Measurements from ENCODE around the gene ZGRF1. TPM values are rescaled to one million over a fixed set of nuclear protein-coding genes. Genes with fewer than 3 reads are reported as not detected.

The ZGRF1 gene
- total and polyA plus RNA-seq, 10 of the 15 experiments (the other 5 are each of a cell fraction or from before 2014, with no cell fraction given): 8.5 to 32.1 (median 20.1) TPM

DNA sequence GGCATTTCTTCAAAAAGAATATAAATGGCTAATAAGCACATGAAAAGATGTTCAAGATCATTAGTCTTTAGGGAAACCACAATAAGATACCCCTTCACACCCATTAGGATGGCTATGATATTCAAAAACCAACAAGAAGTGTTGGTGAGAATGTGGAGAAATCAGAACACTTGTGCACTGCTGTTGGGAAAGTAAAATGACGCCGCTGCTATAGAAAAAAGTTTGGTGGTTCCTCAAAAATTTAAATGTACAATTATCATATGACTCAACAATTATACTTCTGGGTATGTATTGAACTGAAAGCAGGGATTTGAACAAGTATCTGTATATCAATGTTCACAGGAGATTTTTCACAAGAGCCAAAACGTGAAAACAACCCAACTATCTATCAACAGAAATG lies 91.4 kb downstream of the ZGRF1 start:
- in situ Hi-C loops (cut with MboI) (no loop called here), intact Hi-C loops (cut with micrococcal nuclease; ENCODE audit: unreplicated experiment) (no loop called here)
- Histone ChIP-seq H2AFZ (ENCODE audit: control insufficient read depth, low read depth, low read length) (no peak overlapping the region), H3K27ac (ENCODE audit: control insufficient read depth, insufficient read depth) (no peak overlapping the region), H3K27me3 (replicated peaks in 1 of 2; ENCODE audit: control insufficient read depth in 2 of 2, insufficient read depth in 2 of 2, low read length in 1 of 2) (no peaks in the 10 kb centered on the region), H3K4me2 (ENCODE audit: control insufficient read depth, insufficient read depth) (no peak overlapping the region), H3K79me2 (ENCODE audit: control insufficient read depth, insufficient read depth, low read length) (no peaks in the 10 kb centered on the region), H3K4me1 (ENCODE audit: control insufficient read depth, insufficient read depth, low read length) (no peaks in the 10 kb centered on the region), H3K4me3 (no peak overlapping the region), H3K9me3 (replicated peaks; ENCODE audit: control insufficient read depth, insufficient read depth, low read length) (no peaks in the 10 kb centered on the region), H3K9ac (ENCODE audit: control insufficient read depth, insufficient read depth, low read length) (no peak overlapping the region), H3K36me3 (ENCODE audit: control insufficient read depth in 2 of 2, insufficient read depth in 2 of 2, low read length in 1 of 2) (no peaks in the 10 kb centered on the region), H4K20me1 (ENCODE audit: control insufficient read depth, insufficient read depth) (no peaks in the 10 kb centered on the region)
- SMC1A ChIA-PET (ENCODE audit: uncharacterized antibody, unreplicated experiment): interaction anchor here (0.7 kb wide), 1 partner anchor 14 kb away, joined by 3 read pairs; no protein-coding TSS in a partner anchor
- RAD21 ChIA-PET (ENCODE audit: unreplicated experiment): no interaction called here
- POLR2A ChIA-PET: no interaction called here
- DNase-seq (ENCODE audit: low read depth, low spot score) (no peak), FAIRE-seq (no peak), ATAC-seq (no peak)
- CTCF ChIA-PET: no interaction called here
- 99% methylated on average over 3 of the region's 3 CpGs for WGBS (ENCODE audit: insufficient coverage, insufficient replicate concordance, low lambda C conversion rate, missing lambda C conversion rate)
- no TSS peak for BruUV-seq (replicated peaks)
- TF ChIP-seq ESRRA (IDR thresholded peaks at IDR 0.05; ENCODE audit: low read length): no peak
- TF ChIP-seq CBX3 (IDR thresholded peaks at IDR 0.05; ENCODE audit: borderline replicate concordance, low read depth): no peak
- TF ChIP-seq NR2C2 (IDR thresholded peaks at IDR 0.05; ENCODE audit: borderline replicate concordance, control insufficient read depth, insufficient read length, low read depth): no peak
- no peak for TF ChIP-seq SREBF1 (IDR thresholded peaks at IDR 0.05; ENCODE audit: low read length)
- TF ChIP-seq, protein P1, sequence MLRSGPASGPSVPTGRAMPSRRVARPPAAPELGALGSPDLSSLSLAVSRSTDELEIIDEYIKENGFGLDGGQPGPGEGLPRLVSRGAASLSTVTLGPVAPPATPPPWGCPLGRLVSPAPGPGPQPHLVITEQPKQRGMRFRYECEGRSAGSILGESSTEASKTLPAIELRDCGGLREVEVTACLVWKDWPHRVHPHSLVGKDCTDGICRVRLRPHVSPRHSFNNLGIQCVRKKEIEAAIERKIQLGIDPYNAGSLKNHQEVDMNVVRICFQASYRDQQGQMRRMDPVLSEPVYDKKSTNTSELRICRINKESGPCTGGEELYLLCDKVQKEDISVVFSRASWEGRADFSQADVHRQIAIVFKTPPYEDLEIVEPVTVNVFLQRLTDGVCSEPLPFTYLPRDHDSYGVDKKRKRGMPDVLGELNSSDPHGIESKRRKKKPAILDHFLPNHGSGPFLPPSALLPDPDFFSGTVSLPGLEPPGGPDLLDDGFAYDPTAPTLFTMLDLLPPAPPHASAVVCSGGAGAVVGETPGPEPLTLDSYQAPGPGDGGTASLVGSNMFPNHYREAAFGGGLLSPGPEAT (IDR thresholded peaks at IDR 0.05; ENCODE audit: low read depth): no peak
- TF ChIP-seq, protein P2, sequence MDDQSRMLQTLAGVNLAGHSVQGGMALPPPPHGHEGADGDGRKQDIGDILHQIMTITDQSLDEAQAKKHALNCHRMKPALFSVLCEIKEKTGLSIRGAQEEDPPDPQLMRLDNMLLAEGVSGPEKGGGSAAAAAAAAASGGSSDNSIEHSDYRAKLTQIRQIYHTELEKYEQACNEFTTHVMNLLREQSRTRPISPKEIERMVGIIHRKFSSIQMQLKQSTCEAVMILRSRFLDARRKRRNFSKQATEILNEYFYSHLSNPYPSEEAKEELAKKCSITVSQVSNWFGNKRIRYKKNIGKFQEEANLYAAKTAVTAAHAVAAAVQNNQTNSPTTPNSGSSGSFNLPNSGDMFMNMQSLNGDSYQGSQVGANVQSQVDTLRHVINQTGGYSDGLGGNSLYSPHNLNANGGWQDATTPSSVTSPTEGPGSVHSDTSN (IDR thresholded peaks at IDR 0.05; ENCODE audit: insufficient replicate concordance, low read depth, low read length): no peak
- TF ChIP-seq ZZZ3 (IDR thresholded peaks at IDR 0.05; ENCODE audit: control insufficient read depth, insufficient read length, low read depth): no peak
- TF ChIP-seq NBN (IDR thresholded peaks at IDR 0.05): no peak
- TF ChIP-seq SREBF2 (IDR thresholded peaks at IDR 0.05; ENCODE audit: low read length): no peak

Measured in GM12878 (cell line).